Measurements from ENCODE around the gene GALNT2.
A peak's percentile ranks its signal among the peaks of the same experiment; 100 is the strongest.

GALNT2 gene

GRCh38 chr1:230117694-230118093 lies 50.7 kb downstream of the GALNT2 start:
- DNase-seq = no peak

DNA sequence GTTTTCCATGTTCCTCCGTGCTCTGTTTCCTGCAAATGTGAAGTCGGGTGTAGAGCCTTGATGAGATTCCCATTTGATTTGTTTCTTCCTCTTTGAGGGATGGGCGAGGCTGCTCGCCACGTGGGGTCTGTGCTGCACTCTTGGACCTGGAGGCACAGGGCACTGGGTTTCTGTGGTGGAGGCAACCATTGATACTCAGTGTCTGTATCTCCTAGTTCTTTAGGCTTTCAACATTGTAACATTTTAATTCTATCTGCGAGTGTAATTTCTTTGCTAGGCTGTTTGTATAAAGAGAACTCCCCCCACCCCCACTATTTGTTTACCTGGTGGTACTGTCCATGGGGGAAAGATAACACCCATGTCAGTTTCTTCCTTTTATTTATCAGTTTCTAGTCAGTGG lies 52.3 kb downstream of the GALNT2 start:
- DNase-seq = no peak

DNA sequence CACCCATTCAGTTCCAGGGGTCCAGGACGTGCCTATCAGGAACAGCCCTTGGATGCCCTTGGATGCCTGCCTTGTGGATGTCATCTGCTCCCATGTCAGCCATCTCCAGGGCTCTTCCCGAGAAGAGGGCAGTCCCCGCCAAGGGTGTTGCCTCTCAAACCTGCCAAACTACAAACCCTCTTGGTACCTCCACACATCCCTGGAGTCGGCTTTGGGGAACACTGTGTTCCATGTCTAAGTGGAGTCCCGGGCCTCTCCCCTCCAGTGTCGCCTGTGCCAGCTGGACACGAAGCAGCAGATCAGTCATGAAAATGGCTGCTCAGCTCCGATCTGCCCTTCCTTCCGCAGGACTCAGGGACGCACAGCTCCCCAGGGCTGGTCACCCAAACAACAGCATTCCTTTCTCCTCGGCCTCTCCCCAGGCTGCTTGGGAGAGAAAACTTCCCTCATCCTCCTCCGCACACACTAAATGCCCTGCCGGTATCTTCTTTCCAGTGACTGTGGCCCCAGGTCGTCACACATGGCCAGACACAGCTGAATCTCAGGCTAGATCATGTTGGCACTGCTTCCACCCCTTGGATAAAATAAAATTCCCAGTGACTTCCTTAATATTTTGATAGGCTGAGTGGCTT lies 53.4 kb downstream of the GALNT2 start:
- no peak for DNase-seq

GRCh38 chr1:230120921-230121381 lies 53.9 kb downstream of the GALNT2 start:
- peak; percentile 30 for DNase-seq

DNA sequence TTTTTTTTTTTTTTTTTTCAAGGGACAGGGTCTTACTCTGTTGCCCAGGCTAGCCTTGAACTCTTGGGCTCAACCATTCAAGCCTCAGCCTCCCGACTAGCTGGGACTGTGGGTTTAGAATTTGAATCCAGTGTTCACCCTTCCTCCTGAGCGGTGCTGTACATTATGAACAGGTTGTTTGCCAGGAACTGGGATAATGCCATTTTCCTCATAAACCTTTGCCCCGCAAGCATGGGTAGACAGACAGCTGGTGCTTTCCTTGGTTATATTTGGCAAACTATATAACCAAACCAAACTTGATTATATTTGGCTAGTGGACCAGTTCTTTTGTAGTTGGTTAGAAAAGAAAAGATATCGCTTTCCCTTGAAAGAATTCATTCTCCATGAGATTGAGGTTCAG lies 54.9 kb downstream of the GALNT2 start:
- DNase-seq = no peak

GRCh38 chr1:230122366-230123279 lies 55.6 kb downstream of the GALNT2 start:
- no peak for DNase-seq

GRCh38 chr1:230123280-230124185 lies 56.5 kb downstream of the GALNT2 start:
- DNase-seq = no peak

DNA sequence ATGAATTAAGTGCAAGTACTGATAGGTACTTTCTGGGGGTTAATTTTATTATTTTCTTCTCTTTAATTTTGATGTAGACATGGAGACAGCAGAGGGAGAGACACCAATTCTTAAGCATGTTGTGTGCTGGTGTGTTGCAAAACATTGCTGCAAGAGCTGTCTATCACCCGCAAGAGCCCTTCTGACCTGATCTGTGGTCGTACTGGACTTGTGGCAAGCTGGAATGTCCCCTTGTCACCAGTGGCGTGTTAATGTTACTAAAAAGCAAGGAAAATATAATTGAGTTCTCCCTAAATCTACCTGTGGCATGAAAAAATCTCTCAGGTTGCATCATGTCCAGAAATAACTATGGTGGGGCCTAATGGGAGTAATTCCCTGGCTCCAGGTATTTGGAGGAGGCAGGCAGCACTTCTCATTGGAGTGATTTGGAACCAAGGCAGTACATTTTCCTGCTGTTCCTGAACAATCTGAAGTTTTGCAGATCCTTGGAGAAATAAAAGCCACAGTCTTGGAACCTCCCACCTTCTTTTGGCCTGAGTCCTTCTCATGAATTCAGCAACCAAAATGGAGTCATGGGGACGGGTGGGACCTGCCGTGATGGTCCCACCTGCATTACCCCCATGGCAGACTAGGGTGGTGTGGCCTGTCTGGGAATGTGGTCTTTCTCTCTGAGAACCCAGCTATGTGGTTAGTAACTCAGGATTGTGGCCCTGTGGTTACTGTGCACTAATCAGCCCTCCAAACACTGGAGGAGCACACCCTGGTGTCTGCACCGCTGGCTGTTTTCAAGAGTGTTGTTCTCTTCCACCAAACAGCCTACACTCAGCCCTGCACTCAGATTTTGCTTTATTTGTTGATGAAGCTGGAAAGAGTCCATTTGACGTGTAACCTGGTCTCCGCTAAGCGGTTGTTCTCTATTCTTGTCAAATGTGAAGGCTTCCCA lies 57.4 kb downstream of the GALNT2 start:
- no peak for DNase-seq

- DNase-seq = no peak
Measured at GRCh38 chr1:230125141-230125540, 58.1 kb downstream of the GALNT2 start.

DNA sequence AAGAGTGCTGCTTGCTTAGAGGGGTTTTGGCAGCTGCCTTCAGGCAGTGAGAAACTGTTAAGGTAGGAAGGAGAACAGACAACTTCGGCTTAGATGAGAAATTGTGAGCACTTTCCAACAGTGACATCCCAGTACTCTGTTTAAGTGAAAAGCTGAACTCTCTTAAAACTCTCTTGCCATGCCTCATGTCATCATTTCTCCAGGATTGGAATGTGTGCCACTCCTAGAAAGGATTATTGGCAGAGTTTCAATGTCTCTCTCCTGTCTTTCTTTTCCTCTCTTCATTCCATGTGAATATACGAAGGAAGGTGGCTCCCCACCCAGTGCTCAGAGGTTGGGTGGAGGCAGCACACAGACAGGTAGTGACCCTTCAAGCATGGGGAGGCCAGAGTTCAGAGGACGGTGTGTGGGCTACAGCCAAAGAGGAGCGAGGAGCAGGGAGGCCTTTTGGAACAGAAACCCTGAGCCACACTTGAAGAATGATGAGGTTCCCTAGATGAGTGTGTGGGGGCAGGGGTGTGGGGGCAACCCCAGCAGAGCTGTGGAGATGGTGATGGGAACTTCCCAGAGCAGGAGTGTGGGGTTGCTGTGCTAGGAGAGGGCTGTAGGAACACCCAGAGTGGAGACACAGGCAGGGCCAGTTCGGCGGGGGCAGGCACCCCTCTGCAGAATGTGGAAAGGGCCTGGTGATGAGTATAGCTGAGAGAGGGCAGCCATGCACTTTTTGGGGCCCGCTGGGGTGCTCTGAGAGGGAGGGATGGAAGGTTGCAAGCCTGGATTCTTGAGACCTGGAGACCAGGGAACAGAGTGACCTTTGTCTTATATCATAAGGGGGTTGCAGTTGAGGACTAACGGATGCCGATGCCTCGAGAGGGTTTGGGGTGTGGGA lies 58.8 kb downstream of the GALNT2 start:
- no peak for DNase-seq

GRCh38 chr1:230126529-230127104 lies 59.6 kb downstream of the GALNT2 start:
- no peak for DNase-seq

- DNase-seq = no peak
Measured at GRCh38 chr1:230127105-230128054, 60.3 kb downstream of the GALNT2 start.

DNA sequence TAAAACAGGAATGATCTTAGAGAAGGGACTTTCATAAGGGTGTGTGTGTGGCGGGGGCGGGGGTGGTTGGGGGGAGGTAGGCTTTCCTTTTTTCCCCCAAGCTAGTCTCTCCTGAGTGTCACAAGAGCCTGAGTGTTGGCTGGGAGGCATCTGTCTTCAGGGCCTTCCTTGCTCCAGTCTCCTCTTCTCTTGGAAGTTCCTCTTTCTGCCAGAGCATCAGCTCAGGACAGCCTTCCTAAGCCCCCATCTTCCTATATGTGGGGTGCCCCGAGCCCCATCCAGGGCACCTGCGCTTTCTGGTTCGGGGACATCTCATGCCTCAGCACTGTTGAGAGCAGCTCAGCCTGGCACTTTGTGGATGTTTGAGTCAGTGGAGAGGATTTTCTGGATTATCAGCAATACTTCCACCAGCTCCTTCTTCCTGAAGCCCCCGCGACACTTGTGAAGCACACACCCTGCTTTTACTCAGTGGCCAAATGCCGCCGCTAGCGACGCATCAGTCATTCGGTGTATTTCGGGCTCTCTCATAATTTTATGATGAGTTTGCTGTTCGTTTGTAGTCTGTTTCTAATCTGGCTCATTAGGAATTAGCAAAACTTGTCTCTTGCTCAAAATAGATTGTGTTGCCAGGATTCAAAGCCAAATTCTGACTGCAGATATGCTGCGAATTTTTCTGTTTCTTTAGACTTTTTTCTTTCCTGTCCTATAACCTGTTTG lies 61.7 kb downstream of the GALNT2 start:
- DNase-seq = no peak

GRCh38 chr1:230129341-230129740 lies 62.3 kb downstream of the GALNT2 start:
- no peak for DNase-seq

- no peak for DNase-seq
Measured at GRCh38 chr1:230130172-230130944, 63.3 kb downstream of the GALNT2 start.

DNA sequence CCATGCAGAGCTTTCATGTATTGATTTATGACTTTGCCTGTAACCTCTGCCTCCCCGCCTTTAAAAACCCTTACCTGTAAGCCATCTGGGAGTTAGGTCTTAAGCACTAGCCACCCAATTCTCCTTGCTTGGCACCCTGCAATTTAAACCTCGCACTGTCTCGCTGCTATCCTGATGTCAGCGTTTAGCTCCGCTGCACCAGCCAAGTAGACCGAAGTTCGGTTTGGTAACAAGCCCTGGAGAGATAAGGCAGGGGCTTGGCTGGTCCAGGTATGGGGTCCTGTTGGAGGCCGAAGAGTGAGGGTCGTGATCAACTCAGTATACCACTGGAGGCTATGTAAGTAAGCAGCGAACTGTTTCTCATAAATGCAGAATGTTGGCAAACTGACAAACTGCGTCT lies 64.4 kb downstream of the GALNT2 start:
- no peak for DNase-seq

GRCh38 chr1:230132758-230133157 lies 65.7 kb downstream of the GALNT2 start:
- DNase-seq = no peak

DNA sequence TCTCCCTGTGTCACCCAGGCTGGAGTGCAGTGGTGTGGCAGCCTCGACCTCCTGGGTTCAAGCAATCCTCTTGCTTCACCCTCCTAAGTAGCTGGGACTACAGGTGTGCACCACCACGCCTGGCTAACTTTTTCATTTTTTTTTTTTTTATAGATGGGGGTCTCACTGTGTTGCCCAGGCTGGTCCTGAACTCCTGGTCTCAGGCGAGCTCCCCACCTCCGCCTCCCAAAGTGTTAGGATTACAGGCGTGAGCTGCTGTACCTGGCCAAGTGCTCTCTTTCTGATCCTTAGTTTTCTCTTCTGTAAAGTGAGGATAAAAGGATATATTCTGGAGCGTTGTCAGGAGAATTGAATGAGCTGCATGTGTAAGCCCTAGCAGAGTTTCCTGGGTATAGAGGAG lies 68.7 kb downstream of the GALNT2 start:
- DNase-seq = no peak

All from inflammatory macrophage treated with lipopolysaccharide for 4 hours (primary cell).